GM12875 (cell line): Measurements from ENCODE around the gene SRMS.

Source experiments
- H3K4me3 ChIP-seq: one replicate; pipeline ENCODE4 v1.5.1; 2011; ENCODE audit warnings: low read depth, low read length, control low read depth
- CTCF ChIP-seq: IDR thresholded peaks from 2 replicates; pipeline ENCODE4 v1.5.1; 2011; ENCODE audit warnings: low read depth, mild to moderate bottlenecking, control low read depth, inconsistent platforms, low read length, moderate library complexity, borderline replicate concordance; ENCODE audit not compliant: insufficient read depth

SRMS gene

GRCh38 chr20:63494420-63495166 is 53.0 kb downstream of the SRMS start:
- no peak overlapping the region for H3K4me3 ChIP-seq
- TF ChIP-seq CTCF: no peak

DNA sequence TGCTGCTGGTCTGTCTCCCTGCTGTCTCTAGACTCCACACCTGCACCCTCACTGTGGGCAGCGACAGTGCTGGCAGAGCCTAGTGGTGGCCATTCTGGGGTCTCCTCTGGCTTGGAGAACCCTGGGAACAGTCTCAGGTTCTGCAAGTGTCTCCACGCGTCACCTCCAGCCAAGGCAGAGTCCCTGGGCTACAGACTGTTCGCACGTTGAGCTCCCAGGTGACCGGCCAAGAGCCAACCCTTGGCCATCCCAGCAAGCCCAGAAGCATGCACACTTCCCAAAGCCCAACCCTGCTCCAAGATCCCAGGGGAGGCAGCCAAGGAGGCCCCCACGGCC is 53.5 kb downstream of the SRMS start:
- H3K4me3 ChIP-seq: no peak overlapping the region
- no peak for TF ChIP-seq CTCF

GRCh38 chr20:63493563-63494020 is 54.0 kb downstream of the SRMS start:
- no peak for TF ChIP-seq CTCF
- no peak overlapping the region for H3K4me3 ChIP-seq

GRCh38 chr20:63492982-63493381 is 54.6 kb downstream of the SRMS start:
- TF ChIP-seq CTCF: no peak
- H3K4me3 ChIP-seq: no peak overlapping the region

GRCh38 chr20:63492518-63492917 is 55.0 kb downstream of the SRMS start:
- no peak overlapping the region for H3K4me3 ChIP-seq
- TF ChIP-seq CTCF: no peak

- TF ChIP-seq CTCF: no peak
- H3K4me3 ChIP-seq: no peak overlapping the region
Observed at GRCh38 chr20:63491635-63492230, 55.8 kb downstream of the SRMS start.

DNA sequence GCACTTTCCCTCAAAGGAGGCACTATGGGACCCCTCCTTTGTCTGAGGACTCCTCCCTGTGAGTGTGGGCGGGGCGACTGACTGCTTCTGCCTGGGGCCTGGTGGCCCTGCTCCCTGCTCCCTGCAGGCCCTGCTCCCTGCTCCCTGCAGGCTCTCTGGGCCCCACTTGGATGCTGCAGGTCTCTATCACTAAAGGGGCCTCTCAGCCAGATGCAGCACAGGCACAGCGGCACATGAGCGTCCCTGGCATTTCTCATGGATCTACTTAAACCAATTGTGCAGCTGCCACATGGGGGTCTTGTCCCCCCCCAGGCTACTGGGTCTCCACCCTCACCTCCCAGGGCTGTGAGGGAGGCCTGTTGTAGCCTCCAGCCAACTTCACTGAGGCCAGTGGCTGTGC is 56.5 kb downstream of the SRMS start:
- TF ChIP-seq CTCF: no peak
- H3K4me3 ChIP-seq: no peak overlapping the region
